Measurements from ENCODE around the gene MTF2. TPM values are rescaled to one million over a fixed set of nuclear protein-coding genes. Genes with fewer than 3 reads are reported as not detected.

The MTF2 gene
- polyA plus RNA-seq, 2 donors: 4.7 to 7.8 TPM

GRCh38 chr1:93043057-93043557 is 36.0 kb upstream of the MTF2 start:
- 92 to 94% methylated on average over 4 of the region's 4 CpGs for WGBS, 2 donors
- no peaks in the 10 kb centered on the region for H3K4me1 ChIP-seq (ENCODE audit: control insufficient read depth in 2 of 2, insufficient read depth in 2 of 2, low read length in 1 of 2)
- no peak overlapping the region for H3K4me3 ChIP-seq (ENCODE audit: low read depth in 1 of 2, low read length in 2 of 2)
- no peaks in the 10 kb centered on the region for H3K36me3 ChIP-seq (ENCODE audit: control insufficient read depth in 2 of 2, insufficient read depth in 2 of 2, low read length in 1 of 2)
- no peak overlapping the region for H3K27ac ChIP-seq (ENCODE audit: low read depth in 2 of 2, low read length in 1 of 2)
- H3K9me3 ChIP-seq (ENCODE audit: control insufficient read depth in 2 of 2, insufficient read depth in 1 of 2, low read depth in 1 of 2, low read length in 1 of 2): no peaks in the 10 kb centered on the region
- H3K27me3 ChIP-seq (ENCODE audit: control insufficient read depth in 1 of 2, insufficient read depth in 2 of 2, low read length in 2 of 2): no peaks in the 10 kb centered on the region

DNA sequence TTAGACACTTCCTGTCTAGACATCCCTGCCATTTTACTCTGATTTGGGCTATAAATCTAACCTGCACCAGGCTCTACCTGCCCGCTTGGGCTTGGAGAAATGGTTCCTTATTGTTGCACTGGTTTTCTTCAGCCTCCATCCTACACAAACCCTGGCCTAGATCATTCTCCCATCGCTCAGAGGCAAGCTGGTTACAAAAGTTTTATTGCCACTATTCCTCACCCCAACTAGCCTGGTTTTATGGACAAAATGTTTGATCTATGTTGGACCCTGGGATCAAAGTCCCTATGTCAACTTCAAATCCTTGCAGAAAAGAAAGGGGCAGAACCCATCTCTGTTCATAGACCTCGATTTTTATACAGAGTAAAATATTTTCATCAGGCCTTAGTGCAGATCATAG is 31.5 kb upstream of the MTF2 start:
- WGBS, 2 donors: 54 to 55% methylated on average over 3 of the region's 3 CpGs

GRCh38 chr1:93051961-93052360 is 27.1 kb upstream of the MTF2 start:
- Histone ChIP-seq H3K36me3 (ENCODE audit: control insufficient read depth in 2 of 2, insufficient read depth in 2 of 2, low read length in 1 of 2) (no peaks in the 10 kb centered on the region), H3K4me3 (ENCODE audit: low read depth in 1 of 2, low read length in 2 of 2) (no peak overlapping the region), H3K27me3 (ENCODE audit: control insufficient read depth in 1 of 2, insufficient read depth in 2 of 2, low read length in 2 of 2) (no peaks in the 10 kb centered on the region), H3K9me3 (ENCODE audit: control insufficient read depth in 2 of 2, insufficient read depth in 1 of 2, low read depth in 1 of 2, low read length in 1 of 2) (no peaks in the 10 kb centered on the region), H3K27ac (ENCODE audit: low read depth in 2 of 2, low read length in 1 of 2) (no peak overlapping the region), H3K4me1 (ENCODE audit: control insufficient read depth in 2 of 2, insufficient read depth in 2 of 2, low read length in 1 of 2) (no peaks in the 10 kb centered on the region)
- WGBS, 2 donors: 65 to 71% methylated on average over 1 of the region's 1 CpG

More for the DNA sequence above, 31.5 kb upstream of the MTF2 start:
- Histone ChIP-seq H3K4me1 (ENCODE audit: control insufficient read depth in 2 of 2, insufficient read depth in 2 of 2, low read length in 1 of 2) (no peaks in the 10 kb centered on the region), H3K9me3 (ENCODE audit: control insufficient read depth in 2 of 2, insufficient read depth in 1 of 2, low read depth in 1 of 2, low read length in 1 of 2) (no peaks in the 10 kb centered on the region), H3K27ac (ENCODE audit: low read depth in 2 of 2, low read length in 1 of 2) (no peak overlapping the region), H3K27me3 (ENCODE audit: control insufficient read depth in 1 of 2, insufficient read depth in 2 of 2, low read length in 2 of 2) (no peaks in the 10 kb centered on the region), H3K36me3 (ENCODE audit: control insufficient read depth in 2 of 2, insufficient read depth in 2 of 2, low read length in 1 of 2) (no peaks in the 10 kb centered on the region), H3K4me3 (ENCODE audit: low read depth in 1 of 2, low read length in 2 of 2) (no peak overlapping the region)

DNA sequence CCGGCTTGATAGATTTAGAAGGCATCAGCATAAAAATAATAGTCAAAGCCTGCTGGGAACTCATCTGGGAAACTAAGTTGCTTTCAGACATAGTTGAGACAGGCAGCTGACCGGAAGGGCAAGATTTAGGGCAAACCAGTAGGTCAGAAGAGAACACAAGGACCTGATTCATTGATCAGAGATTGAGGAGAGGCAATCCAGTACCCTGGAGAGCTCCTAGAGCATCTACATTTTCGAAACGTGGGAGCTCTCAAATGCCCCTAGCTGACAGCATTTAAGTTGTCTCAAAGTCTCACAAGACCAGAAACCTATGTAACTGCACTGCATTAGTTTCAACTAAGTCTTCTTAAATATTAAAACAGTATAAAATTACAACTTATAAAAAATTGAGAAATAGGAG is 22.9 kb upstream of the MTF2 start:
- Histone ChIP-seq H3K27ac (ENCODE audit: low read depth in 2 of 2, low read length in 1 of 2) (no peak overlapping the region), H3K4me1 (ENCODE audit: control insufficient read depth in 2 of 2, insufficient read depth in 2 of 2, low read length in 1 of 2) (no peaks in the 10 kb centered on the region), H3K9me3 (ENCODE audit: control insufficient read depth in 2 of 2, insufficient read depth in 1 of 2, low read depth in 1 of 2, low read length in 1 of 2) (no peaks in the 10 kb centered on the region), H3K36me3 (ENCODE audit: control insufficient read depth in 2 of 2, insufficient read depth in 2 of 2, low read length in 1 of 2) (no peaks in the 10 kb centered on the region), H3K4me3 (ENCODE audit: low read depth in 1 of 2, low read length in 2 of 2) (no peak overlapping the region), H3K27me3 (ENCODE audit: control insufficient read depth in 1 of 2, insufficient read depth in 2 of 2, low read length in 2 of 2) (no peaks in the 10 kb centered on the region)
- WGBS, 2 donors: 29 to 34% methylated on average over 4 of the region's 4 CpGs

DNA sequence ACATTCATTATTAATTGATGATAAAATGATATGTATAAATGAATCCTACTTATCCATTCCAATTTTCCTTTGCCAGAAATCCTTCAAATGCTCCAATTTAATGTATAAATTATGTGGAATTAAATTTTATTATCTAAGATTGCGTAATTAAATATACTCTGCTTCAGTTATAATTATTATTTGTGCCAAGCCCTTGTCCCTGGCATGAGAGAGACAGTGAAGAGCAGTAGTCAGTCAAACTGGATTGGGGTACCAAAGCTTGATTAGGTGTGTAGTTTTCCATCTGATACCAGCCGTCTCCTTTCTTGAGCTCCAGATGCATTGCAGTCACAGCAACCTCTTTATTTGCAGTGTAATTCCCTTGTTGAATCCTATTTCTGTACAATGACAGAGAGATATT is 22.4 kb upstream of the MTF2 start:
- H3K4me3 ChIP-seq (ENCODE audit: low read depth in 1 of 2, low read length in 2 of 2): no peak overlapping the region
- WGBS, 2 donors: 86 to 89% methylated on average over 2 of the region's 2 CpGs
- no peaks in the 10 kb centered on the region for H3K36me3 ChIP-seq (ENCODE audit: control insufficient read depth in 2 of 2, insufficient read depth in 2 of 2, low read length in 1 of 2)
- no peaks in the 10 kb centered on the region for H3K4me1 ChIP-seq (ENCODE audit: control insufficient read depth in 2 of 2, insufficient read depth in 2 of 2, low read length in 1 of 2)
- no peaks in the 10 kb centered on the region for H3K27me3 ChIP-seq (ENCODE audit: control insufficient read depth in 1 of 2, insufficient read depth in 2 of 2, low read length in 2 of 2)
- H3K9me3 ChIP-seq (ENCODE audit: control insufficient read depth in 2 of 2, insufficient read depth in 1 of 2, low read depth in 1 of 2, low read length in 1 of 2): no peaks in the 10 kb centered on the region
- H3K27ac ChIP-seq (ENCODE audit: low read depth in 2 of 2, low read length in 1 of 2): no peak overlapping the region

DNA sequence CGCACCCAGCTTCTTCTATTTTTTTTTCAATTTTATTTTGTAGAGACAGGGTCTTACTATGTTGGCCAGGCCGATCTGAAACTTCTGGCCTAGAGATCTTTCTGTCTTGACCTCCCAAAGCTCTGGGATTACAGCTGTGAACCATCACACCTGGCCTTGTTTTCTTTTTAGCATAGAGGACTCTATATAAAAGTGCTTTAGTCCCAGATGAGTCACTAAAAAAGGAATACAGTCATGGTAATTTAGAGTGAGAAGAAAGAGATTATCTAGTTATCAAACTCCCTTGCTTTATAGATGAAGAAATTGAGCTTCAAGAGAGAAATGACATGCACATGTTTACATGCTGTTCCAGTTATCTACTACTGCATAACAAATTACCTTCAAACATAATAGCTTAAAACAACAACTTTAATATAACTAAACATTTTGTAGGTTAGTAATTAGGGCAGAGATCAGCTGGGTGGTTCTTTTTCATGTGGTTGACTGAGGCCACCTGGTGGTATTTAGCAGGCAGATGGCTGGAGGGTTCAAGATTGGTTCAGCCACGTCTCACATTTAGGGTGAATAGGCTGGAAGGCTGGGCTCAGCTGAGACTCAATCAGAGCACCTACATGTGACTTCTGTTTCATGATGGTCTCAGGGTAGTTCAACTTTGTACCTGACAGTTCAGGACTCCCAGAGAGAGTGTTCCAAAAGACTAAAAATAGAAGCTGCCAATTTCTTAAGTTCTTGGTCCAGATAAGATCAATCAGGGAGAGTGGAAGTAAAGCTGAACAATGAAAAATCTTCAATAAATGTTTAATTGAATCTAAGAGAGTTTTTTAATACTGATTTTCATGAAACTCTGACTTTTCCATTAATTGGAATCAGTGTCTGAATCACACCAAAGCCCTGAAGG is 16.9 kb upstream of the MTF2 start:
- WGBS, 2 donors: 57 to 62% methylated on average over 3 of the region's 3 CpGs
- Histone ChIP-seq H3K4me3 (ENCODE audit: low read depth in 1 of 2, low read length in 2 of 2) (no peak overlapping the region), H3K9me3 (ENCODE audit: control insufficient read depth in 2 of 2, insufficient read depth in 1 of 2, low read depth in 1 of 2, low read length in 1 of 2) (no peaks in the 10 kb centered on the region), H3K4me1 (ENCODE audit: control insufficient read depth in 2 of 2, insufficient read depth in 2 of 2, low read length in 1 of 2) (no peaks in the 10 kb centered on the region), H3K36me3 (ENCODE audit: control insufficient read depth in 2 of 2, insufficient read depth in 2 of 2, low read length in 1 of 2) (no peaks in the 10 kb centered on the region), H3K27me3 (ENCODE audit: control insufficient read depth in 1 of 2, insufficient read depth in 2 of 2, low read length in 2 of 2) (no peaks in the 10 kb centered on the region), H3K27ac (ENCODE audit: low read depth in 2 of 2, low read length in 1 of 2) (no peak overlapping the region)

DNA sequence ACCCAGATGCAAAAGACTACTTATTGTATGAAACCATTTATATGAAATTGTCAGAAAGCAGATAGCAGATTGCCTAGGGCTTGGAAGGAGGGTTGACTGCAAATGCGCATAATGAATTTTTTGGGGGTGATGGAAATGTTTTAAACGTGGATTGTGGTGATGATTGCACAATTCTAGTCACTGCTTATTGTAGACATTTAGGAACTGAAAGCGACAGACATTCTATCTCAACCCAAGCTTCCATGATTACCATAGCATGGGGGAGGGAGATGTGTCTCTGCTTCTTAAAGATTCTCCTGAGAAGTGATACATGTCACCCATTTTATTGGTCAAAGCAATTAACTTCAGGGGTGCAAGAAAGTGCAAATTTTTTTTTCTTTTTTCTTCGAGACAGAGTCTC is 2.8 kb upstream of the MTF2 start:
- WGBS, 2 donors: 81 to 87% methylated on average over 4 of the region's 4 CpGs
- Histone ChIP-seq H3K4me3 (ENCODE audit: low read depth in 1 of 2, low read length in 2 of 2) (no peak overlapping the region), H3K27ac (ENCODE audit: low read depth in 2 of 2, low read length in 1 of 2) (no peak overlapping the region), H3K36me3 (ENCODE audit: control insufficient read depth in 2 of 2, insufficient read depth in 2 of 2, low read length in 1 of 2) (no peaks in the 10 kb centered on the region), H3K9me3 (ENCODE audit: control insufficient read depth in 2 of 2, insufficient read depth in 1 of 2, low read depth in 1 of 2, low read length in 1 of 2) (no peaks in the 10 kb centered on the region), H3K27me3 (ENCODE audit: control insufficient read depth in 1 of 2, insufficient read depth in 2 of 2, low read length in 2 of 2) (no peaks in the 10 kb centered on the region), H3K4me1 (ENCODE audit: control insufficient read depth in 2 of 2, insufficient read depth in 2 of 2, low read length in 1 of 2) (no peaks in the 10 kb centered on the region)

GRCh38 chr1:93078203-93078602 is 880 bp upstream of the MTF2 start:
- WGBS, 2 donors: 17 to 18% methylated on average over 3 of the region's 3 CpGs
- no peaks in the 10 kb centered on the region for H3K36me3 ChIP-seq (ENCODE audit: control insufficient read depth in 2 of 2, insufficient read depth in 2 of 2, low read length in 1 of 2)
- H3K27ac ChIP-seq (ENCODE audit: low read depth in 2 of 2, low read length in 1 of 2): no peak overlapping the region
- H3K4me1 ChIP-seq (ENCODE audit: control insufficient read depth in 2 of 2, insufficient read depth in 2 of 2, low read length in 1 of 2): no peaks in the 10 kb centered on the region
- no peaks in the 10 kb centered on the region for H3K9me3 ChIP-seq (ENCODE audit: control insufficient read depth in 2 of 2, insufficient read depth in 1 of 2, low read depth in 1 of 2, low read length in 1 of 2)
- peak overlapping the region in 1 of 2 donors; percentile 99 for H3K4me3 ChIP-seq (ENCODE audit: low read depth in 1 of 2, low read length in 2 of 2)
- H3K27me3 ChIP-seq (ENCODE audit: control insufficient read depth in 1 of 2, insufficient read depth in 2 of 2, low read length in 2 of 2): no peaks in the 10 kb centered on the region

GRCh38 chr1:93078638-93078985 is 471 bp upstream of the MTF2 start:
- Histone ChIP-seq H3K36me3 (ENCODE audit: control insufficient read depth in 2 of 2, insufficient read depth in 2 of 2, low read length in 1 of 2) (no peaks in the 10 kb centered on the region), H3K9me3 (ENCODE audit: control insufficient read depth in 2 of 2, insufficient read depth in 1 of 2, low read depth in 1 of 2, low read length in 1 of 2) (no peaks in the 10 kb centered on the region), H3K4me3 (ENCODE audit: low read depth in 1 of 2, low read length in 2 of 2) (peak overlapping the region; percentile 86 to 99), H3K4me1 (ENCODE audit: control insufficient read depth in 2 of 2, insufficient read depth in 2 of 2, low read length in 1 of 2) (no peaks in the 10 kb centered on the region), H3K27ac (ENCODE audit: low read depth in 2 of 2, low read length in 1 of 2) (peak overlapping the region; percentile 78 to 93), H3K27me3 (ENCODE audit: control insufficient read depth in 1 of 2, insufficient read depth in 2 of 2, low read length in 2 of 2) (no peaks in the 10 kb centered on the region)
- WGBS, 2 donors: 1 to 2% methylated on average over 7 of the region's 7 CpGs

- H3K9me3 ChIP-seq (ENCODE audit: control insufficient read depth in 2 of 2, insufficient read depth in 1 of 2, low read depth in 1 of 2, low read length in 1 of 2): no peaks in the 10 kb centered on the region
- no peaks in the 10 kb centered on the region for H3K27me3 ChIP-seq (ENCODE audit: control insufficient read depth in 1 of 2, insufficient read depth in 2 of 2, low read length in 2 of 2)
- WGBS, 2 donors: 1% methylated on average over 13 of the region's 13 CpGs
- no peaks in the 10 kb centered on the region for H3K4me1 ChIP-seq (ENCODE audit: control insufficient read depth in 2 of 2, insufficient read depth in 2 of 2, low read length in 1 of 2)
- peak overlapping the region; percentile 56 to 93 for H3K27ac ChIP-seq (ENCODE audit: low read depth in 2 of 2, low read length in 1 of 2)
- no peaks in the 10 kb centered on the region for H3K36me3 ChIP-seq (ENCODE audit: control insufficient read depth in 2 of 2, insufficient read depth in 2 of 2, low read length in 1 of 2)
- H3K4me3 ChIP-seq (ENCODE audit: low read depth in 1 of 2, low read length in 2 of 2): peak overlapping the region; percentile 86 to 99
Observed at GRCh38 chr1:93079685-93080141, 630 bp downstream of the MTF2 start.
